Measurements from ENCODE around the gene RTN4RL2.

GRCh38 chr11:57469268-57469667, 8.9 kb downstream of the RTN4RL2 start:
- TF ChIP-seq POLR2A (IDR thresholded peaks at IDR 0.05): no peak
- TF ChIP-seq, protein P1, sequence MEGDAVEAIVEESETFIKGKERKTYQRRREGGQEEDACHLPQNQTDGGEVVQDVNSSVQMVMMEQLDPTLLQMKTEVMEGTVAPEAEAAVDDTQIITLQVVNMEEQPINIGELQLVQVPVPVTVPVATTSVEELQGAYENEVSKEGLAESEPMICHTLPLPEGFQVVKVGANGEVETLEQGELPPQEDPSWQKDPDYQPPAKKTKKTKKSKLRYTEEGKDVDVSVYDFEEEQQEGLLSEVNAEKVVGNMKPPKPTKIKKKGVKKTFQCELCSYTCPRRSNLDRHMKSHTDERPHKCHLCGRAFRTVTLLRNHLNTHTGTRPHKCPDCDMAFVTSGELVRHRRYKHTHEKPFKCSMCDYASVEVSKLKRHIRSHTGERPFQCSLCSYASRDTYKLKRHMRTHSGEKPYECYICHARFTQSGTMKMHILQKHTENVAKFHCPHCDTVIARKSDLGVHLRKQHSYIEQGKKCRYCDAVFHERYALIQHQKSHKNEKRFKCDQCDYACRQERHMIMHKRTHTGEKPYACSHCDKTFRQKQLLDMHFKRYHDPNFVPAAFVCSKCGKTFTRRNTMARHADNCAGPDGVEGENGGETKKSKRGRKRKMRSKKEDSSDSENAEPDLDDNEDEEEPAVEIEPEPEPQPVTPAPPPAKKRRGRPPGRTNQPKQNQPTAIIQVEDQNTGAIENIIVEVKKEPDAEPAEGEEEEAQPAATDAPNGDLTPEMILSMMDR (IDR thresholded peaks at IDR 0.05): no peak
